K562 (cell line): ENCODE results near the gene PDCD7. TPM values are rescaled to one million over a fixed set of nuclear protein-coding genes. Genes with fewer than 3 reads are reported as not detected.
"Not testable (repeated sequence)": the region's sequence is repeated elsewhere in the genome, so short reads cannot be mapped to it uniquely, and the experiment has no call there.

ENCODE experiments used
- ATAC-seq: fragments of 200-7000 bp; cut with Tn5 transposase; 3 replicates; pipeline ENCODE4 v1.9.1; 2020; ENCODE audit warnings: moderate library complexity
- BruUV-seq: library from RNA; stranded (reverse); fragments of 400-500 nt; replicated peaks from 2 replicates; lab custom pipeline; 2021; lab: Mats Ljungman, UMichigan
- CTCF ChIA-PET: fragments of 300-600 bp; formaldehyde crosslinking; extraction: SDS; loops from one replicate; lab custom pipeline; 2021; ENCODE audit warnings: low intra/inter-chr PET ratio; lab: Yijun Ruan, JAX
- POLR2A ChIA-PET: fragments of 300-600, 350-650 bp; sonication (Branson Sonifier 250); formaldehyde crosslinking; extraction: SDS; loops from one replicate; lab custom pipeline; 2021; ENCODE audit warnings: antibody characterized with exemption, inconsistent platforms; lab: Yijun Ruan, JAX
- DNase-seq, 4 experiments: peaks; one replicate each; pipeline versions ENCODE4 v3.0.0 to v3.0.0-alpha.2; 2011 to 2018; ENCODE audit warnings: low spot score in 3 of 4, mixed read lengths in 3 of 4; ENCODE audit errors: extremely low read depth in 1 of 4
- FAIRE-seq: peaks from 2 replicates; lab custom pipeline; 2011; peaks lifted over from hg19 to GRCh38; lab: Jason Lieb, UNC
- H2AFZ ChIP-seq: 2 replicates; pipeline ENCODE4 v1.6.0; 2011; ENCODE audit warnings: low read depth, low read length, control low read depth, inconsistent platforms
- H3K27ac ChIP-seq: fragments of 200-600 bp; 3 replicates; pipeline ENCODE4 v1.8.0; 2011; ENCODE audit warnings: low read depth, mild to moderate bottlenecking, control low read depth, inconsistent platforms, low read length, moderate library complexity, mixed read lengths; ENCODE audit errors: extremely low read depth
- H3K27me3 ChIP-seq, 2 experiments: fragments of 300-600 bp in 1 of 2; 2 replicates in 1 of 2; 3 replicates in 1 of 2; pipeline versions ENCODE4 v1.6.0 to v1.8.0; 2011; ENCODE audit warnings: inconsistent platforms in 2 of 2, low read length in 2 of 2, mild to moderate bottlenecking in 1 of 2, mixed read lengths in 1 of 2, moderate library complexity in 1 of 2; ENCODE audit not compliant: control insufficient read depth in 2 of 2, insufficient read depth in 2 of 2
- H3K36me3 ChIP-seq: fragments of 300-600 bp; 3 replicates; pipeline ENCODE4 v1.8.0; 2011; ENCODE audit warnings: mild to moderate bottlenecking, low read length, inconsistent platforms; ENCODE audit not compliant: control insufficient read depth, insufficient read depth
- H3K4me1 ChIP-seq, 2 experiments: fragments of 200-600 bp in 1 of 2; replicated peaks in 1 of 2; 2 replicates in 1 of 2; 3 replicates in 1 of 2; pipeline versions ENCODE4 v1.5.1 to v1.8.0; 2011; ENCODE audit warnings: inconsistent platforms in 2 of 2, low read length in 2 of 2, mild to moderate bottlenecking in 1 of 2, mixed read lengths in 1 of 2, moderate library complexity in 1 of 2; ENCODE audit not compliant: control insufficient read depth in 2 of 2, insufficient read depth in 2 of 2
- H3K4me2 ChIP-seq: 2 replicates; pipeline ENCODE4 v1.6.1; 2011; ENCODE audit warnings: low read length, control low read depth, inconsistent platforms, mixed read lengths; ENCODE audit not compliant: insufficient read depth
- H3K4me3 ChIP-seq: fragments of 200-600 bp; sonication (generic), shearing (Covaris generic); 2 replicates; pipeline ENCODE4 v1.5.1; 2016; ENCODE audit warnings: control low read depth, inconsistent platforms
- H3K79me2 ChIP-seq: fragments of 200-600 bp; 3 replicates; pipeline ENCODE4 v1.8.0; 2011; ENCODE audit warnings: low read length, inconsistent platforms; ENCODE audit not compliant: control insufficient read depth, insufficient read depth
- H3K9ac ChIP-seq, 2 experiments: 2 replicates each; pipeline versions ENCODE4 v1.6.0 to v1.6.1; 2011; ENCODE audit warnings: low read depth in 2 of 2, low read length in 2 of 2, control low read depth in 1 of 2, inconsistent platforms in 1 of 2, mild to moderate bottlenecking in 1 of 2, mixed read lengths in 1 of 2; ENCODE audit not compliant: insufficient read depth in 1 of 2
- H3K9me1 ChIP-seq: one replicate; pipeline ENCODE4 v1.6.0; 2011; ENCODE audit warnings: inconsistent platforms, mild to moderate bottlenecking, low read length, moderate library complexity; ENCODE audit not compliant: control insufficient read depth, insufficient read depth
- H3K9me3 ChIP-seq: replicated peaks from 2 replicates; pipeline ENCODE4 v1.5.1; 2011; ENCODE audit warnings: low read depth, low read length, inconsistent platforms; ENCODE audit not compliant: control insufficient read depth, insufficient read depth
- H4K20me1 ChIP-seq: replicated peaks from 2 replicates; pipeline ENCODE4 v1.6.1; 2011; ENCODE audit warnings: low read length, inconsistent platforms, mixed read lengths; ENCODE audit not compliant: control insufficient read depth, insufficient read depth
- POLR2G ChIP-seq: fragments of 200-400 bp; formaldehyde crosslinking; IDR thresholded peaks from 2 replicates; pipeline ENCODE4 v1.6.1; 2017; ENCODE audit warnings: low read depth, mild to moderate bottlenecking, antibody characterized with exemption, low read length, moderate library complexity
- U2AF1 ChIP-seq: fragments of 200-400 bp; formaldehyde crosslinking; optimal IDR thresholded peaks from 2 replicates; pipeline ENCODE3; 2017; ENCODE audit warnings: mild to moderate bottlenecking, low read depth, low read length, moderate library complexity
- WGBS: fragments of 100-300 bp; shearing (Covaris generic); methylation state at CpG from one replicate; pipeline ENCODE4 v1.1.6; 2016; ENCODE audit warnings: low coverage, mixed read lengths; ENCODE audit not compliant: insufficient coverage; ENCODE audit errors: missing lambda C conversion rate; 5-methylcytosine and 5-hydroxymethylcytosine counted together
- in situ Hi-C: fragments of 300-500 bp; cut with MboI; formaldehyde crosslinking; loops from 4 replicates; pipeline ENCODE4 v1.15.0; 2018; ENCODE audit warnings: inconsistent platforms, mixed read lengths
- intact Hi-C: fragments of 100-400 bp; cut with micrococcal nuclease; formaldehyde crosslinking; loops from 2 replicates; pipeline ENCODE4 v1.14.2; 2022
- polyA plus RNA-seq, 8 experiments: library from polyadenylated mRNA; depleted of rRNA in 4 of 8; stranded (reverse) in 5 of 8; unstranded in 3 of 8; fragments of >200 nt; fragmentation: Nextera tagmentation in 2 of 8; fragmentation: Illumina TruSeq in 1 of 8; extraction: Ambion mirVana in 2 of 8; extraction: Trizol in 1 of 8; gene quantifications; 2 replicates each; pipeline versions ENCODE4 v1.2.1 to v1.2.3, GENCODE V29; 2011 to 2014; ENCODE audit warnings: inconsistent platforms in 1 of 8, missing spikeins in 1 of 8
- total RNA-seq, 7 experiments: library from RNA; depleted of rRNA in 6 of 7; stranded (reverse); fragments of >200 nt in 6 of 7; fragmentation: Illumina TruSeq in 2 of 7; extraction: Trizol in 2 of 7; gene quantifications; 2 replicates each; pipeline versions ENCODE4 v1.2.1 to v1.2.3, GENCODE V29; 2011 to 2021; ENCODE audit warnings: low replicate concordance in 1 of 7

The PDCD7 gene
- total and polyA plus RNA-seq, 9 of the 15 experiments (the other 6 are each of a cell fraction or from before 2014, with no cell fraction given), result 11.8 to 30.2 (median 18.8) TPM

- ChIA-PET POLR2A (interaction anchor here (0.6 to 1.2 kb wide), 2 partner anchors 8 to 36 kb away, joined by 3 read pairs; no protein-coding TSS in a partner anchor), CTCF (no interaction called here)
- ATAC-seq (no peak; the same call in 2 of the 3 replicates), FAIRE-seq (no peak), DNase-seq (no peak)
- 31% methylated on average over 13 of the region's 14 CpGs for WGBS
- Histone ChIP-seq H3K9me3 (no peaks in the 10 kb centered on the region), H3K27ac (no peak overlapping the region), H3K27me3 (no peaks in the 10 kb centered on the region; a peak in 2 of 5 replicates), H3K4me1 (peaks cover 0 to 5% of the 10 kb centered on the region in 2 experiments; a peak in 1 of 5 replicates), H3K79me2 (no peaks in the 10 kb centered on the region), H3K4me3 (no peak overlapping the region), H4K20me1 (no peaks in the 10 kb centered on the region), H2AFZ (no peak overlapping the region), H3K4me2 (no peak overlapping the region), H3K9me1 (no peaks in the 10 kb centered on the region), H3K9ac (peak overlapping the region in 1 of 2 experiments; percentile 33; a peak in 2 of 4 replicates), H3K36me3 (peaks cover 14% of the 10 kb centered on the region; the same call in 2 of the 3 replicates)
- in situ Hi-C loops, result no loop called here
- no TSS peak for BruUV-seq
- no peak for TF ChIP-seq U2AF1
- TF ChIP-seq POLR2G, result 0 out of 2 replicates have a peak, but pooled peaks have one; percentile 42
- intact Hi-C loops, result no loop called here
Observed at GRCh38 chr15:65094294-65094995, 39.2 kb downstream of the PDCD7 start.

GRCh38 chr15:65093793-65094170 is 39.8 kb downstream of the PDCD7 start:
- FAIRE-seq, BruUV-seq, in situ Hi-C loops: not testable (repeated sequence)

More at GRCh38 chr15:65093793-65094170, 39.8 kb downstream of the PDCD7 start:
- H3K79me2 ChIP-seq, DNase-seq, H3K4me1 ChIP-seq, H3K4me2 ChIP-seq, CTCF ChIA-PET, H3K9ac ChIP-seq, H3K27ac ChIP-seq, H3K36me3 ChIP-seq, H3K4me3 ChIP-seq, H4K20me1 ChIP-seq, H3K9me3 ChIP-seq, intact Hi-C loops, H3K27me3 ChIP-seq, ATAC-seq, H2AFZ ChIP-seq, H3K9me1 ChIP-seq: not testable (repeated sequence)
- POLR2A ChIA-PET, result interaction anchor here (0.6 kb wide), 1 partner anchor 89 kb away, joined by 3 read pairs; no protein-coding TSS in a partner anchor
- 51% methylated on average over 13 of the region's 13 CpGs for WGBS
